K562 (cell line): ENCODE measurements around the gene XKR7. TPM values are rescaled to one million over a fixed set of nuclear protein-coding genes. Genes with fewer than 3 reads are reported as not detected.
A peak's percentile ranks its signal among the peaks of the same experiment; 100 is the strongest.

ENCODE experiments used
- ATAC-seq: fragments of 200-7000 bp; cut with Tn5 transposase; 3 replicates; pipeline ENCODE4 v1.9.1; 2020; ENCODE audit warnings: moderate library complexity
- BruUV-seq: library from RNA; stranded (reverse); fragments of 400-500 nt; replicated peaks from 2 replicates; lab custom pipeline; 2021; lab: Mats Ljungman, UMichigan
- CTCF ChIA-PET: fragments of 300-600 bp; formaldehyde crosslinking; extraction: SDS; loops from one replicate; lab custom pipeline; 2021; ENCODE audit warnings: low intra/inter-chr PET ratio; lab: Yijun Ruan, JAX
- POLR2A ChIA-PET: fragments of 300-600, 350-650 bp; sonication (Branson Sonifier 250); formaldehyde crosslinking; extraction: SDS; loops from one replicate; lab custom pipeline; 2021; ENCODE audit warnings: antibody characterized with exemption, inconsistent platforms; lab: Yijun Ruan, JAX
- DNase-seq, 4 experiments: peaks; one replicate each; pipeline versions ENCODE4 v3.0.0 to v3.0.0-alpha.2; 2011 to 2018; ENCODE audit warnings: low spot score in 3 of 4, mixed read lengths in 3 of 4; ENCODE audit errors: extremely low read depth in 1 of 4
- FAIRE-seq: peaks from 2 replicates; lab custom pipeline; 2011; peaks lifted over from hg19 to GRCh38; lab: Jason Lieb, UNC
- H2AFZ ChIP-seq: 2 replicates; pipeline ENCODE4 v1.6.0; 2011; ENCODE audit warnings: low read depth, low read length, control low read depth, inconsistent platforms
- H3K27ac ChIP-seq: fragments of 200-600 bp; 3 replicates; pipeline ENCODE4 v1.8.0; 2011; ENCODE audit warnings: low read depth, mild to moderate bottlenecking, control low read depth, inconsistent platforms, low read length, moderate library complexity, mixed read lengths; ENCODE audit errors: extremely low read depth
- H3K27me3 ChIP-seq, 2 experiments: fragments of 300-600 bp in 1 of 2; 2 replicates in 1 of 2; 3 replicates in 1 of 2; pipeline versions ENCODE4 v1.6.0 to v1.8.0; 2011; ENCODE audit warnings: inconsistent platforms in 2 of 2, low read length in 2 of 2, mild to moderate bottlenecking in 1 of 2, mixed read lengths in 1 of 2, moderate library complexity in 1 of 2; ENCODE audit not compliant: control insufficient read depth in 2 of 2, insufficient read depth in 2 of 2
- H3K36me3 ChIP-seq: fragments of 300-600 bp; 3 replicates; pipeline ENCODE4 v1.8.0; 2011; ENCODE audit warnings: mild to moderate bottlenecking, low read length, inconsistent platforms; ENCODE audit not compliant: control insufficient read depth, insufficient read depth
- H3K4me1 ChIP-seq, 2 experiments: fragments of 200-600 bp in 1 of 2; replicated peaks in 1 of 2; 2 replicates in 1 of 2; 3 replicates in 1 of 2; pipeline versions ENCODE4 v1.5.1 to v1.8.0; 2011; ENCODE audit warnings: inconsistent platforms in 2 of 2, low read length in 2 of 2, mild to moderate bottlenecking in 1 of 2, mixed read lengths in 1 of 2, moderate library complexity in 1 of 2; ENCODE audit not compliant: control insufficient read depth in 2 of 2, insufficient read depth in 2 of 2
- H3K4me2 ChIP-seq: 2 replicates; pipeline ENCODE4 v1.6.1; 2011; ENCODE audit warnings: low read length, control low read depth, inconsistent platforms, mixed read lengths; ENCODE audit not compliant: insufficient read depth
- H3K4me3 ChIP-seq: fragments of 200-600 bp; sonication (generic), shearing (Covaris generic); 2 replicates; pipeline ENCODE4 v1.5.1; 2016; ENCODE audit warnings: control low read depth, inconsistent platforms
- H3K79me2 ChIP-seq: fragments of 200-600 bp; 3 replicates; pipeline ENCODE4 v1.8.0; 2011; ENCODE audit warnings: low read length, inconsistent platforms; ENCODE audit not compliant: control insufficient read depth, insufficient read depth
- H3K9ac ChIP-seq, 2 experiments: 2 replicates each; pipeline versions ENCODE4 v1.6.0 to v1.6.1; 2011; ENCODE audit warnings: low read depth in 2 of 2, low read length in 2 of 2, control low read depth in 1 of 2, inconsistent platforms in 1 of 2, mild to moderate bottlenecking in 1 of 2, mixed read lengths in 1 of 2; ENCODE audit not compliant: insufficient read depth in 1 of 2
- H3K9me1 ChIP-seq: one replicate; pipeline ENCODE4 v1.6.0; 2011; ENCODE audit warnings: inconsistent platforms, mild to moderate bottlenecking, low read length, moderate library complexity; ENCODE audit not compliant: control insufficient read depth, insufficient read depth
- H3K9me3 ChIP-seq: replicated peaks from 2 replicates; pipeline ENCODE4 v1.5.1; 2011; ENCODE audit warnings: low read depth, low read length, inconsistent platforms; ENCODE audit not compliant: control insufficient read depth, insufficient read depth
- H4K20me1 ChIP-seq: replicated peaks from 2 replicates; pipeline ENCODE4 v1.6.1; 2011; ENCODE audit warnings: low read length, inconsistent platforms, mixed read lengths; ENCODE audit not compliant: control insufficient read depth, insufficient read depth
- BMI1 ChIP-seq: fragments of 150-350 bp; IDR thresholded peaks from 2 replicates; pipeline ENCODE4 v1.6.1; 2014; ENCODE audit warnings: low read length
- BRF2 ChIP-seq: IDR thresholded peaks from 3 replicates; pipeline ENCODE4 v1.6.1; 2011; ENCODE audit warnings: borderline replicate concordance, mild to moderate bottlenecking; ENCODE audit not compliant: insufficient read length, insufficient read depth
- FOXA3 ChIP-seq, 2 experiments: fragments of 450-650 bp in 1 of 2; sonication (generic) in 1 of 2; formaldehyde crosslinking; IDR thresholded peaks in 1 of 2; conservative IDR thresholded peaks in 1 of 2; 2 replicates each; pipeline versions ENCODE4 v1.4.0 to v1.8.0; 2020 to 2022; ENCODE audit warnings: mild to moderate bottlenecking in 2 of 2, missing genetic modification reagents in 1 of 2
- MNT ChIP-seq, 2 experiments: fragments of 450-650 bp; conservative IDR thresholded peaks; 2 replicates each; pipeline ENCODE4 v1.6.1; 2017; ENCODE audit warnings: mild to moderate bottlenecking in 2 of 2, moderate library complexity in 2 of 2
- NFE2 ChIP-seq: IDR thresholded peaks from 2 replicates; pipeline ENCODE4 v1.6.1; 2014; ENCODE audit warnings: antibody characterized with exemption, low read depth
- SMARCB1 ChIP-seq: IDR thresholded peaks from 2 replicates; pipeline ENCODE4 v1.6.1; 2011; ENCODE audit warnings: improper control_type of control experiment, low read depth; ENCODE audit not compliant: insufficient read length
- STAT6 ChIP-seq: sonication (generic); formaldehyde crosslinking; IDR thresholded peaks from 2 replicates; pipeline ENCODE4 v1.8.1; 2023; ENCODE audit warnings: mild to moderate bottlenecking, missing genetic modification reagents
- U2AF1 ChIP-seq: fragments of 200-400 bp; formaldehyde crosslinking; optimal IDR thresholded peaks from 2 replicates; pipeline ENCODE3; 2017; ENCODE audit warnings: mild to moderate bottlenecking, low read depth, low read length, moderate library complexity
- ZFP1 ChIP-seq: fragments of 450-650 bp; formaldehyde crosslinking; IDR thresholded peaks from 2 replicates; pipeline ENCODE4 v1.4.0; 2020; ENCODE audit warnings: mild to moderate bottlenecking, mixed read lengths
- ZKSCAN3 ChIP-seq: fragments of 250-450 bp; sonication (Bioruptor Pico); IDR thresholded peaks from 2 replicates; pipeline ENCODE4 v1.4.0; 2020
- WGBS: fragments of 100-300 bp; shearing (Covaris generic); methylation state at CpG from one replicate; pipeline ENCODE4 v1.1.6; 2016; ENCODE audit warnings: low coverage, mixed read lengths; ENCODE audit not compliant: insufficient coverage; ENCODE audit errors: missing lambda C conversion rate; 5-methylcytosine and 5-hydroxymethylcytosine counted together
- in situ Hi-C: fragments of 300-500 bp; cut with MboI; formaldehyde crosslinking; loops from 4 replicates; pipeline ENCODE4 v1.15.0; 2018; ENCODE audit warnings: inconsistent platforms, mixed read lengths
- intact Hi-C: fragments of 100-400 bp; cut with micrococcal nuclease; formaldehyde crosslinking; loops from 2 replicates; pipeline ENCODE4 v1.14.2; 2022
- polyA plus RNA-seq, 8 experiments: library from polyadenylated mRNA; depleted of rRNA in 4 of 8; stranded (reverse) in 5 of 8; unstranded in 3 of 8; fragments of >200 nt; fragmentation: Nextera tagmentation in 2 of 8; fragmentation: Illumina TruSeq in 1 of 8; extraction: Ambion mirVana in 2 of 8; extraction: Trizol in 1 of 8; gene quantifications; 2 replicates each; pipeline versions ENCODE4 v1.2.1 to v1.2.3, GENCODE V29; 2011 to 2014; ENCODE audit warnings: inconsistent platforms in 1 of 8, missing spikeins in 1 of 8
- total RNA-seq, 7 experiments: library from RNA; depleted of rRNA in 6 of 7; stranded (reverse); fragments of >200 nt in 6 of 7; fragmentation: Illumina TruSeq in 2 of 7; extraction: Trizol in 2 of 7; gene quantifications; 2 replicates each; pipeline versions ENCODE4 v1.2.1 to v1.2.3, GENCODE V29; 2011 to 2021; ENCODE audit warnings: low replicate concordance in 1 of 7

XKR7 gene
- total and polyA plus RNA-seq, 9 of the 15 experiments (the other 6 are each of a cell fraction or from before 2014, with no cell fraction given): 0.02 TPM; not detected in 8

- FAIRE-seq (no peak), DNase-seq (no peak), ATAC-seq (peak; percentile 53; the same call in 2 of the 3 replicates)
- no peaks in the 10 kb centered on the region for H3K36me3 ChIP-seq
- BruUV-seq: no TSS peak
- in situ Hi-C loops: no loop called here
- H3K4me3 ChIP-seq: no peak overlapping the region
- peaks cover 21% of the 10 kb centered on the region for H4K20me1 ChIP-seq
- peaks cover 16 to 19% of the 10 kb centered on the region in 2 experiments for H3K4me1 ChIP-seq
- WGBS: 17% methylated on average over 10 of the region's 11 CpGs
- H3K27me3 ChIP-seq: peaks cover 1 to 43% of the 10 kb centered on the region in 2 experiments; a peak in 3 of 5 replicates
- H3K9ac ChIP-seq: 0 out of 4 replicates have a peak overlapping the region, but pooled peaks of 1 of the 2 experiments have one; percentile 43
- peaks cover 3% of the 10 kb centered on the region for H3K9me1 ChIP-seq
- no peak overlapping the region for H3K4me2 ChIP-seq
- ChIA-PET POLR2A (interaction anchor here (0.5 to 0.8 kb wide), 2 partner anchors 9 to 75 kb away, joined by 3 to 4 read pairs; partner anchors contain the start of gene FOXS1), CTCF (no interaction called here)
- H3K9me3 ChIP-seq: no peaks in the 10 kb centered on the region
- no peaks in the 10 kb centered on the region for H3K79me2 ChIP-seq
- intact Hi-C loops: no loop called here
- H3K27ac ChIP-seq: no peak overlapping the region
- H2AFZ ChIP-seq: no peak overlapping the region
- TF ChIP-seq STAT6 (CRISPR knock-in tag): no peak
- no peak for TF ChIP-seq NFE2
- TF ChIP-seq SMARCB1: no peak
- TF ChIP-seq MNT (conservative IDR thresholded peaks at IDR 0.05): no peak
- TF ChIP-seq U2AF1: no peak
- TF ChIP-seq FOXA3 (CRISPR knock-in tag; conservative IDR thresholded peaks at IDR 0.05 in 1 of 2, IDR thresholded peaks at IDR 0.05 in 1 of 2): no peak
- TF ChIP-seq ZKSCAN3 (CRISPR knock-in tag): no peak
- no peak for TF ChIP-seq ZFP1
- no peak for TF ChIP-seq BMI1
- no peak for TF ChIP-seq BRF2
Measured at GRCh38 chr20:31920275-31920855, 47.6 kb upstream of the XKR7 start.
